IMR-90 (cell line): ENCODE measurements around the gene QSOX2. TPM values are rescaled to one million over a fixed set of nuclear protein-coding genes. Genes with fewer than 3 reads are reported as not detected.

ENCODE experiments used
- ATAC-seq: fragments of 200-7000 bp; cut with Tn5 transposase; 2 replicates; pipeline ENCODE4 v1.9.1; 2020; ENCODE audit warnings: low read depth, mild to moderate bottlenecking, moderate library complexity
- BruUV-seq: library from RNA; stranded (reverse); fragments of 400-500 nt; replicated peaks from 2 replicates; lab custom pipeline; 2021; lab: Mats Ljungman, UMichigan
- CTCF ChIA-PET: fragments of 300-600 bp; formaldehyde crosslinking; extraction: SDS; loops from one replicate; lab custom pipeline; 2021; ENCODE audit warnings: antibody characterized with exemption; lab: Yijun Ruan, JAX
- POLR2A ChIA-PET: fragments of 300-600 bp; sonication (Branson Sonifier 250); formaldehyde crosslinking; loops from one replicate; lab custom pipeline; 2022; ENCODE audit warnings: antibody characterized with exemption; ENCODE audit not compliant: unreplicated experiment; lab: Charles Lee
- DNase-seq: peaks from one replicate; pipeline ENCODE4 v3.0.0; 2013
- H2AFZ ChIP-seq: replicated peaks from 2 replicates; pipeline ENCODE3; 2013; ENCODE audit warnings: low read length, mild to moderate bottlenecking; ENCODE audit not compliant: poor library complexity
- H2AK5ac ChIP-seq: 2 replicates; pipeline ENCODE4 v1.6.1; 2013; ENCODE audit warnings: low read depth, low read length, inconsistent platforms
- H2AK9ac ChIP-seq: replicated peaks from 2 replicates; pipeline ENCODE3; 2013; ENCODE audit warnings: mild to moderate bottlenecking, low read depth, low read length, moderate library complexity; ENCODE audit not compliant: poor library complexity
- H2BK120ac ChIP-seq: 2 replicates; pipeline ENCODE4 v1.6.1; 2013; ENCODE audit warnings: low read depth, low read length, inconsistent platforms
- H2BK15ac ChIP-seq: 3 replicates; pipeline ENCODE4 v1.6.1; 2013; ENCODE audit warnings: low read depth, low read length, inconsistent platforms
- H2BK20ac ChIP-seq: 2 replicates; pipeline ENCODE4 v1.6.1; 2013; ENCODE audit warnings: low read depth, mild to moderate bottlenecking, inconsistent platforms, low read length, moderate library complexity
- H2BK5ac ChIP-seq: 2 replicates; pipeline ENCODE4 v1.6.1; 2013; ENCODE audit warnings: mild to moderate bottlenecking, low read depth, low read length, inconsistent platforms; ENCODE audit not compliant: poor library complexity, severe bottlenecking
- H3K14ac ChIP-seq: replicated peaks from 2 replicates; pipeline ENCODE4 v1.6.1; 2013; ENCODE audit warnings: low read depth, low read length, inconsistent platforms
- H3K18ac ChIP-seq: 2 replicates; pipeline ENCODE4 v1.6.1; 2013; ENCODE audit warnings: low read depth, low read length, control low read depth
- H3K23ac ChIP-seq: 2 replicates; pipeline ENCODE4 v1.6.1; 2013; ENCODE audit warnings: low read depth, low read length, inconsistent platforms
- H3K27ac ChIP-seq: 2 replicates; pipeline ENCODE4 v1.5.1; 2013; ENCODE audit warnings: mild to moderate bottlenecking, control low read depth, low read length; ENCODE audit not compliant: insufficient read depth
- H3K27me3 ChIP-seq: 2 replicates; pipeline ENCODE4 v1.6.1; 2013; ENCODE audit warnings: low read length; ENCODE audit not compliant: control insufficient read depth, insufficient read depth
- H3K36me3 ChIP-seq: 2 replicates; pipeline ENCODE4 v1.6.1; 2013; ENCODE audit warnings: low read length, mixed read lengths; ENCODE audit not compliant: control insufficient read depth, insufficient read depth
- H3K4ac ChIP-seq: 2 replicates; pipeline ENCODE4 v1.6.1; 2013; ENCODE audit warnings: low read depth, low read length, inconsistent platforms
- H3K4me1 ChIP-seq: 2 replicates; pipeline ENCODE4 v1.6.1; 2013; ENCODE audit warnings: low read length, mixed read lengths; ENCODE audit not compliant: control insufficient read depth, insufficient read depth
- H3K4me2 ChIP-seq: 2 replicates; pipeline ENCODE4 v1.6.1; 2013; ENCODE audit warnings: low read depth, mild to moderate bottlenecking, control low read depth, low read length, moderate library complexity
- H3K4me3 ChIP-seq: 2 replicates; pipeline ENCODE4 v1.5.1; 2013; ENCODE audit warnings: low read depth, mild to moderate bottlenecking, control low read depth, low read length, moderate library complexity; ENCODE audit not compliant: insufficient read depth
- H3K56ac ChIP-seq: 2 replicates; pipeline ENCODE4 v1.6.1; 2013; ENCODE audit warnings: low read length, inconsistent platforms; ENCODE audit not compliant: insufficient read depth; ENCODE audit errors: extremely low read depth
- H3K79me1 ChIP-seq, 2 experiments: 2 replicates each; pipeline ENCODE4 v1.6.1; 2013; ENCODE audit warnings: low read length in 2 of 2, inconsistent platforms in 1 of 2, low read depth in 1 of 2
- H3K9ac ChIP-seq: 2 replicates; pipeline ENCODE4 v1.6.1; 2013; ENCODE audit warnings: low read depth, low read length, control low read depth
- H3K9me1 ChIP-seq: 2 replicates; pipeline ENCODE4 v1.6.1; 2013; ENCODE audit warnings: low read length, inconsistent platforms; ENCODE audit not compliant: insufficient read depth
- H3K9me3 ChIP-seq: 2 replicates; pipeline ENCODE4 v1.6.1; 2013; ENCODE audit warnings: low read length; ENCODE audit not compliant: control insufficient read depth, insufficient read depth
- H4K20me1 ChIP-seq: 2 replicates; pipeline ENCODE4 v1.6.1; 2013; ENCODE audit warnings: low read length, inconsistent platforms; ENCODE audit not compliant: insufficient read depth
- H4K5ac ChIP-seq: 2 replicates; pipeline ENCODE4 v1.6.1; 2013; ENCODE audit warnings: mild to moderate bottlenecking, low read depth, low read length, control low read depth
- H4K8ac ChIP-seq, 2 experiments: 2 replicates each; pipeline ENCODE4 v1.6.1; 2013; ENCODE audit warnings: low read depth in 2 of 2, low read length in 2 of 2, control low read depth in 1 of 2, inconsistent platforms in 1 of 2
- H4K91ac ChIP-seq: 2 replicates; pipeline ENCODE4 v1.6.1; 2013; ENCODE audit warnings: low read depth, low read length, inconsistent platforms; ENCODE audit not compliant: insufficient read depth
- BHLHE40 ChIP-seq: fragments of 150-350 bp; IDR thresholded peaks from 2 replicates; pipeline ENCODE4 v1.6.1; 2016; ENCODE audit warnings: mild to moderate bottlenecking, low read depth, low read length
- CEBPB ChIP-seq: IDR thresholded peaks from 2 replicates; pipeline ENCODE4 v1.6.1; 2012; ENCODE audit warnings: low read depth, low read length, improper control_type of control experiment
- CHD1 ChIP-seq: IDR thresholded peaks from 2 replicates; pipeline ENCODE4 v1.6.1; 2012; ENCODE audit warnings: low read depth, low read length, improper control_type of control experiment
- CTCF ChIP-seq: conservative IDR thresholded peaks from 2 replicates; pipeline ENCODE4 v1.5.1; 2012; ENCODE audit warnings: mild to moderate bottlenecking, low read depth, low read length, improper control_type of control experiment
- ELK1 ChIP-seq: fragments of 150-350 bp; IDR thresholded peaks from 2 replicates; pipeline ENCODE4 v1.6.1; 2016; ENCODE audit warnings: low read depth, mild to moderate bottlenecking, low read length, moderate library complexity, borderline replicate concordance
- FOS ChIP-seq: fragments of 150-350 bp; IDR thresholded peaks from 2 replicates; pipeline ENCODE4 v1.6.1; 2016; ENCODE audit warnings: low read depth, low read length
- MAFK ChIP-seq: IDR thresholded peaks from 2 replicates; pipeline ENCODE4 v1.6.1; 2012; ENCODE audit warnings: low read depth, low read length, improper control_type of control experiment
- MAZ ChIP-seq: IDR thresholded peaks from 2 replicates; pipeline ENCODE4 v1.6.1; 2012; ENCODE audit warnings: low read depth, mild to moderate bottlenecking, low read length, improper control_type of control experiment, moderate library complexity, borderline replicate concordance
- MXI1 ChIP-seq: IDR thresholded peaks from 2 replicates; pipeline ENCODE4 v1.6.1; 2012; ENCODE audit warnings: low read depth, mild to moderate bottlenecking, low read length, moderate library complexity, borderline replicate concordance
- NFE2L2 ChIP-seq: fragments of 150-350 bp; IDR thresholded peaks from 2 replicates; pipeline ENCODE4 v1.6.1; 2016; ENCODE audit warnings: low read depth, mild to moderate bottlenecking, low read length
- POLR2A ChIP-seq: IDR thresholded peaks from 2 replicates; pipeline ENCODE4 v1.6.1; 2012; ENCODE audit warnings: mild to moderate bottlenecking, low read depth, low read length
- RAD21 ChIP-seq: IDR thresholded peaks from 2 replicates; pipeline ENCODE4 v1.6.1; 2012; ENCODE audit warnings: low read length, improper control_type of control experiment
- RCOR1 ChIP-seq: IDR thresholded peaks from 2 replicates; pipeline ENCODE4 v1.6.1; 2012; ENCODE audit warnings: mild to moderate bottlenecking, low read length, improper control_type of control experiment; ENCODE audit not compliant: insufficient replicate concordance
- RFX5 ChIP-seq: IDR thresholded peaks from 2 replicates; pipeline ENCODE4 v1.8.0; 2012; ENCODE audit warnings: low read depth, mild to moderate bottlenecking, low read length, moderate library complexity
- SMC3 ChIP-seq: fragments of 150-350 bp; IDR thresholded peaks from 2 replicates; pipeline ENCODE4 v1.6.1; 2016; ENCODE audit warnings: low read depth, mild to moderate bottlenecking, antibody characterized with exemption, low read length, moderate library complexity
- USF2 ChIP-seq: fragments of 150-350 bp; IDR thresholded peaks from 2 replicates; pipeline ENCODE4 v1.6.1; 2017; ENCODE audit warnings: mild to moderate bottlenecking, antibody characterized with exemption, low read length, low read depth
- WGBS, 2 experiments: methylation state at CpG; one replicate each; pipeline versions ENCODE4 v1.1.5 to v1.1.7; 2013; ENCODE audit warnings: missing lambda C conversion rate in 2 of 2; ENCODE audit not compliant: insufficient read length in 1 of 2; ENCODE audit errors: extremely low coverage in 2 of 2; 5-methylcytosine and 5-hydroxymethylcytosine counted together
- dilution Hi-C: fragments of 300-500 bp; cut with HindIII; formaldehyde crosslinking; loops from one replicate; pipeline ENCODE4 v1.14.3; 2018; ENCODE audit warnings: low sequenced_read_pairs; ENCODE audit not compliant: unreplicated experiment
- in situ Hi-C: fragments of 300-500 bp; cut with MboI; formaldehyde crosslinking; loops from 3 replicates; pipeline ENCODE4 v1.14.3; 2019; ENCODE audit warnings: low sequenced_read_pairs, inconsistent platforms, mixed read lengths
- intact Hi-C: fragments of 100-400 bp; cut with micrococcal nuclease; formaldehyde crosslinking; loops from 2 replicates; pipeline ENCODE4 v1.10.0; 2022
- polyA plus RNA-seq, 3 experiments: library from polyadenylated mRNA; depleted of rRNA; stranded (reverse); fragments of >200 nt; gene quantifications; 2 replicates each; pipeline ENCODE4 v1.2.3, GENCODE V29; 2012; ENCODE audit warnings: low replicate concordance in 1 of 3
- total RNA-seq: library from RNA; depleted of rRNA; stranded (reverse); fragments of >200 nt; gene quantifications from 2 replicates; pipeline ENCODE4 v1.2.3, GENCODE V29; 2012

QSOX2 gene
- total and polyA plus RNA-seq, 2 of the 4 experiments (the other 2 are of a cell fraction) = 5.9 to 12.9 TPM

GRCh38 chr9:136218673-136219072 lies 26.9 kb downstream of the QSOX2 start:
- no peak overlapping the region for H2BK20ac ChIP-seq
- H3K14ac ChIP-seq = no peak overlapping the region
- H2BK15ac ChIP-seq = no peak overlapping the region
- no peak for DNase-seq
- no peak overlapping the region for H3K4ac ChIP-seq
- H3K36me3 ChIP-seq = peaks cover 22% of the 10 kb centered on the region
- H4K91ac ChIP-seq = no peak overlapping the region
- H4K20me1 ChIP-seq = peaks cover 20% of the 10 kb centered on the region
- no peak overlapping the region for H2AK5ac ChIP-seq
- ATAC-seq = no peak
- no peak for TF ChIP-seq CTCF
- no peak for TF ChIP-seq MAZ
- no peak for TF ChIP-seq FOS
- TF ChIP-seq CHD1 = no peak
- no peak for TF ChIP-seq MXI1
- no peak for TF ChIP-seq POLR2A
- no peak for TF ChIP-seq MAFK
- TF ChIP-seq NFE2L2 = no peak
- TF ChIP-seq BHLHE40 = no peak
- TF ChIP-seq RCOR1 = no peak
- TF ChIP-seq CEBPB = no peak
- no peak for TF ChIP-seq RFX5
- TF ChIP-seq SMC3 = no peak
- no peak for TF ChIP-seq USF2
- no peak for TF ChIP-seq RAD21
- no peak for TF ChIP-seq ELK1
- ChIA-PET CTCF (no interaction called here), POLR2A (no interaction called here)
- no peak overlapping the region for H3K9ac ChIP-seq
- H2BK120ac ChIP-seq = no peak overlapping the region
- H3K79me1 ChIP-seq = peaks cover 0 to 5% of the 10 kb centered on the region in 2 experiments; a peak in 1 of 4 replicates
- H2AK9ac ChIP-seq = no peak overlapping the region
- peaks cover 8% of the 10 kb centered on the region; the same call in 1 of the 2 replicates for H3K9me1 ChIP-seq
- no peaks in the 10 kb centered on the region for H3K4me1 ChIP-seq
- no peak overlapping the region for H3K4me2 ChIP-seq
- in situ Hi-C loops (no loop called here), intact Hi-C loops (no loop called here), dilution Hi-C loops (no loop called here)
- WGBS, 2 experiments = 79% methylated on average over 6 of the region's 15 CpGs; no CpG with 5 or more reads in 1 of the 2 experiments
- no peaks in the 10 kb centered on the region for H3K27me3 ChIP-seq
- no peak overlapping the region for H3K18ac ChIP-seq
- no peak overlapping the region for H4K8ac ChIP-seq
- no peak overlapping the region for H3K27ac ChIP-seq
- H4K5ac ChIP-seq = no peak overlapping the region
- BruUV-seq = no TSS peak
- H3K23ac ChIP-seq = no peak overlapping the region
- H2BK5ac ChIP-seq = no peak overlapping the region
- no peak overlapping the region for H3K56ac ChIP-seq
- H3K9me3 ChIP-seq = 0 out of 2 replicates have a peak, but pooled peaks cover under 1% of the 10 kb centered on the region
- no peak overlapping the region for H2AFZ ChIP-seq
- H3K4me3 ChIP-seq = no peak overlapping the region
